Panc1 (cell line): ENCODE results near the gene CORO1C. TPM values are rescaled to one million over a fixed set of nuclear protein-coding genes. Genes with fewer than 3 reads are reported as not detected.

Experiments
- ATAC-seq: fragments of 200-7000 bp; cut with Tn5 transposase; 2 replicates; pipeline ENCODE4 v1.9.1; 2020; ENCODE audit warnings: mild to moderate bottlenecking, moderate library complexity
- BruUV-seq: library from RNA; stranded (reverse); fragments of 400-500 nt; replicated peaks from 2 replicates; lab custom pipeline; 2021; lab: Mats Ljungman, UMichigan
- CTCF ChIA-PET: fragments of 300-600 bp; sonication (Branson Sonifier 250); formaldehyde crosslinking; loops from one replicate; lab custom pipeline; 2022; ENCODE audit warnings: antibody characterized with exemption; lab: Charles Lee
- POLR2A ChIA-PET: fragments of 300-600 bp; sonication (Branson Sonifier 250); formaldehyde crosslinking; loops from one replicate; lab custom pipeline; 2022; ENCODE audit warnings: antibody characterized with exemption; lab: Charles Lee
- DNase-seq: peaks from one replicate; pipeline ENCODE4 v3.0.0-alpha.2; 2010; ENCODE audit warnings: low read depth, low spot score
- H3K27ac ChIP-seq: 2 replicates; pipeline ENCODE4 v1.5.1; 2011; ENCODE audit warnings: mild to moderate bottlenecking, low read length, inconsistent platforms
- H3K27me3 ChIP-seq: fragments of 200-500 bp; sonication (Bioruptor generic); 2 replicates; pipeline ENCODE4 v1.6.0; 2014; ENCODE audit warnings: low read length, inconsistent platforms; ENCODE audit not compliant: control insufficient read depth, insufficient read depth
- H3K36me3 ChIP-seq: fragments of 200-500 bp; sonication (Bioruptor generic); 2 replicates; pipeline ENCODE4 v1.5.1; 2014; ENCODE audit warnings: inconsistent platforms, mild to moderate bottlenecking, low read length, moderate library complexity; ENCODE audit not compliant: control insufficient read depth, insufficient read depth
- H3K4me1 ChIP-seq: 2 replicates; pipeline ENCODE4 v1.5.1; 2011; ENCODE audit warnings: inconsistent platforms, mild to moderate bottlenecking, low read length, moderate library complexity; ENCODE audit not compliant: control insufficient read depth, insufficient read depth
- H3K4me3 ChIP-seq, 2 experiments: 2 replicates each; pipeline ENCODE4 v1.5.1; 2011 to 2012; ENCODE audit warnings: low read depth in 2 of 2, low read length in 2 of 2, mild to moderate bottlenecking in 2 of 2, inconsistent platforms in 1 of 2, moderate library complexity in 1 of 2
- H3K9me3 ChIP-seq: fragments of 200-500 bp; sonication (Bioruptor generic); 2 replicates; pipeline ENCODE4 v1.5.1; 2014; ENCODE audit warnings: low read depth, mild to moderate bottlenecking, inconsistent platforms, low read length, moderate library complexity; ENCODE audit not compliant: control insufficient read depth, insufficient read depth
- CTCF ChIP-seq: fragments of 450-650 bp; IDR thresholded peaks from 2 replicates; pipeline ENCODE4 v1.5.1; 2017; ENCODE audit warnings: mild to moderate bottlenecking
- POLR2AphosphoS5 ChIP-seq: IDR thresholded peaks from 2 replicates; pipeline ENCODE4 v1.6.1; 2012; ENCODE audit warnings: mild to moderate bottlenecking, low read depth, low read length, moderate library complexity
- REST ChIP-seq, 2 experiments: IDR thresholded peaks; 2 replicates each; pipeline ENCODE4 v1.6.1; 2011 to 2012; ENCODE audit warnings: low read depth in 2 of 2, control low read depth in 1 of 2, low read length in 1 of 2, mild to moderate bottlenecking in 1 of 2, moderate library complexity in 1 of 2; ENCODE audit not compliant: insufficient read depth in 1 of 2
- SIN3A ChIP-seq: IDR thresholded peaks from 2 replicates; pipeline ENCODE4 v1.6.1; 2012; ENCODE audit warnings: low read depth, mild to moderate bottlenecking, low read length, moderate library complexity, borderline replicate concordance; ENCODE audit not compliant: insufficient read depth
- TCF7L2 ChIP-seq: IDR thresholded peaks from 2 replicates; pipeline ENCODE4 v1.6.1; 2011; ENCODE audit warnings: mild to moderate bottlenecking, low read depth, low read length, inconsistent platforms
- in situ Hi-C: cut with HindIII; loops from 2 replicates; pipeline ENCODE4 v1.10.0; 2016; ENCODE audit warnings: low sequenced_read_pairs, low pct_unique_long_range_greater_than_20kb
- intact Hi-C: fragments of 100-400 bp; cut with micrococcal nuclease; formaldehyde crosslinking; loops from one replicate; pipeline ENCODE4 v1.10.0; 2022; ENCODE audit not compliant: unreplicated experiment
- total RNA-seq: library from RNA; stranded (reverse); gene quantifications from one replicate; pipeline ENCODE4 v1.2.1, GENCODE V29; 2021; ENCODE audit not compliant: unreplicated experiment

CORO1C gene
- total RNA-seq, 1 experiment from 2014 or later = 165 TPM

GRCh38 chr12:108728820-108729611, 2.3 kb downstream of the CORO1C start:
- TF ChIP-seq POLR2AphosphoS5 = no peak
- TF ChIP-seq SIN3A = no peak
- no peak for TF ChIP-seq TCF7L2
- TF ChIP-seq REST (IDR thresholded peaks at IDR 0.05; ENCODE audit: insufficient read depth in 1 of 2, low read depth in 2 of 2, low read length in 1 of 2) = no peak
- no peak for TF ChIP-seq CTCF
- ChIA-PET POLR2A (no interaction called here), CTCF (interaction anchor here (1.1 kb wide), 1 partner anchor 23 kb away, joined by 3 read pairs; no protein-coding TSS in a partner anchor)
- intact Hi-C loops (loop anchor here (10.0 kb wide), 1 partner anchor 64 kb away; no protein-coding TSS in a partner anchor), in situ Hi-C loops (no loop called here)
- ATAC-seq = no peak
- Histone ChIP-seq H3K9me3 (no peaks in the 10 kb centered on the region), H3K27me3 (no peaks in the 10 kb centered on the region), H3K27ac (peak overlapping the region; percentile 90), H3K36me3 (no peaks in the 10 kb centered on the region; the same call in 1 of the 2 replicates), H3K4me1 (peaks cover 40% of the 10 kb centered on the region), H3K4me3 (peak overlapping the region; percentile 64 to 90)
- BruUV-seq = no TSS peak
- no peak for DNase-seq

- Histone ChIP-seq H3K36me3 (no peaks in the 10 kb centered on the region; the same call in 1 of the 2 replicates), H3K4me3 (no peak overlapping the region; a peak in 1 of 4 replicates), H3K27me3 (no peaks in the 10 kb centered on the region), H3K9me3 (no peaks in the 10 kb centered on the region), H3K4me1 (peaks cover 49% of the 10 kb centered on the region), H3K27ac (no peak overlapping the region; the same call in 1 of the 2 replicates)
- POLR2A ChIA-PET = no interaction called here
- no TSS peak for BruUV-seq
- TF ChIP-seq TCF7L2 (no peak), REST (IDR thresholded peaks at IDR 0.05; ENCODE audit: insufficient read depth in 1 of 2, low read depth in 2 of 2, low read length in 1 of 2) (no peak), POLR2AphosphoS5 (no peak), SIN3A (no peak), CTCF (no peak)
- ATAC-seq = no peak
- intact Hi-C loops (loop anchor here (10.0 kb wide), 1 partner anchor 63 kb away; no protein-coding TSS in a partner anchor), in situ Hi-C loops (no loop called here)
- DNase-seq = no peak
- CTCF ChIA-PET = interaction anchor here (1.1 kb wide), 1 partner anchor 24 kb away, joined by 3 read pairs; no protein-coding TSS in a partner anchor
Observed at GRCh38 chr12:108727868-108728735, 3.2 kb downstream of the CORO1C start.
